ENCODE results near the gene FGF19. TPM values are rescaled to one million over a fixed set of nuclear protein-coding genes. Genes with fewer than 3 reads are reported as not detected.

FGF19 gene
- total RNA-seq, 2 experiments from 2014 or later, result not detected

GRCh38 chr11:69648679-69649575 is 54.9 kb downstream of the FGF19 start:
- Mint-ChIP-seq H3K27ac (no peak overlapping the region), H3K4me1 (no peaks in the 10 kb centered on the region), H3K36me3 (no peaks in the 10 kb centered on the region), H3K27me3 (no peaks in the 10 kb centered on the region), H3K4me3 (no peak overlapping the region), H3K9me3 (no peaks in the 10 kb centered on the region)
- DNase-seq (no peak), ATAC-seq (ENCODE audit: low read depth) (no peak)
- POLR2A ChIA-PET, result no interaction called here

Other genes starting within 250 kb of the FGF19 start
- not detected for gene LINC01488, start 222.4 kb downstream of the FGF19 start, total RNA-seq
- under 1 TPM; 0.78 to 0.96 TPM for gene CCND1, start 62.9 kb downstream of the FGF19 start, total RNA-seq
- gene LTO1, start 28.7 kb downstream of the FGF19 start, total RNA-seq, result 10 to 100 TPM; 35.0 to 37.1 TPM
- not detected for gene FGF4, start 71.3 kb upstream of the FGF19 start, total RNA-seq
- gene FGF3, start 115.4 kb upstream of the FGF19 start, total RNA-seq, result not detected